Psoas muscle (tissue), 8 donors: ENCODE measurements around the gene MAN1A1. TPM values are rescaled to one million over a fixed set of nuclear protein-coding genes. Genes with fewer than 3 reads are reported as not detected.

Experiments
- ATAC-seq, 4 donors: fragments of 200-7000 bp; cut with Tn5 transposase; one replicate each; pipeline ENCODE4 v1.9.1; 2020; ENCODE audit warnings: moderate library complexity in 3 of 4, mild to moderate bottlenecking in 2 of 4
- DNase-seq, 2 donors: peaks; one replicate each; pipeline ENCODE4 v3.0.0-alpha.2; 2020
- H3K27ac ChIP-seq: fragments of 200-600 bp; one replicate; pipeline ENCODE4 v1.8.0; 2022
- H3K27me3 ChIP-seq, 3 donors: fragments of 200-600 bp in 1 of 3; one replicate each; pipeline versions ENCODE4 v1.6.1 to v1.8.0; 2013 to 2022; ENCODE audit warnings: low read length in 2 of 3, mild to moderate bottlenecking in 2 of 3, moderate library complexity in 1 of 3; ENCODE audit not compliant: insufficient read depth in 3 of 3
- H3K36me3 ChIP-seq, 2 donors: fragments of 200-600 bp in 1 of 2; one replicate each; pipeline versions ENCODE4 v1.6.1 to v1.8.0; 2013 to 2022; ENCODE audit warnings: low read depth in 1 of 2, mild to moderate bottlenecking in 1 of 2, moderate library complexity in 1 of 2; ENCODE audit not compliant: insufficient read depth in 1 of 2
- H3K4me1 ChIP-seq: fragments of 200-600 bp; one replicate; pipeline ENCODE4 v1.8.0; 2022
- H3K4me3 ChIP-seq: fragments of 200-600 bp; one replicate; pipeline ENCODE4 v1.8.0; 2022; ENCODE audit warnings: mild to moderate bottlenecking
- H3K9me3 ChIP-seq: fragments of 200-600 bp; one replicate; pipeline ENCODE4 v1.8.0; 2022
- CTCF ChIP-seq: fragments of 200-600 bp; IDR thresholded peaks from one replicate; pipeline ENCODE4 v1.8.0; 2022; ENCODE audit warnings: antibody characterized with exemption
- WGBS, 3 donors: extraction: QIAGEN DNeasy Blood & Tissue Kit; methylation state at CpG; one replicate each; pipeline versions ENCODE4 v1.1.6 to v1.1.7; 2013; 5-methylcytosine and 5-hydroxymethylcytosine counted together
- intact Hi-C, 2 donors: fragments of 100-400 bp; cut with DNase I; formaldehyde crosslinking; loops; one replicate each; pipeline versions ENCODE4 v1.11.0 to v1.14.2; 2022
- polyA plus RNA-seq, 3 donors: library from polyadenylated mRNA; stranded (reverse); fragments of 200-250 nt; gene quantifications; one replicate each; pipeline ENCODE4 v1.2.3, GENCODE V29; 2013
- total RNA-seq, 4 donors: library from RNA; stranded (reverse); fragmentation: NEBNext Ultra II Directional in 2 of 4; extraction: Animal tissue kit (Norgen Biotek cat#: 25700) in 2 of 4; gene quantifications; one replicate each; pipeline versions ENCODE4 v1.2.1 to v1.2.4, GENCODE V29; 2021 to 2023
- donor health status: healthy with polysubstance abuse.
- donor health status: DM: no; HTN: no; CAD: no; lungs with moderate emphysema.
- donor health status: Bipolar disorder and iron deficiency.
- donor health status: healthy.
- donor health status: DM: yes; HTN: yes; CAD: no.
- donor health status: DM: no; HTN: no; CAD: no.
- donor health status: DM: no; HTN: no; CAD: no.
- donor health status: DM: yes; HTN: yes; CAD: no.

MAN1A1 gene
- total and polyA plus RNA-seq, 7 donors, result 3.7 to 14.6 (median 6.2) TPM

- Histone ChIP-seq H3K36me3 (peaks cover 0 to 2% of the 10 kb centered on the region in 2 donors), H3K9me3 (no peaks in the 10 kb centered on the region), H3K4me3 (no peak overlapping the region), H3K27me3 (no peaks in the 10 kb centered on the region), H3K4me1 (no peaks in the 10 kb centered on the region), H3K27ac (no peak overlapping the region)
- ATAC-seq, result no peak
- 67 to 82% (median 70%) methylated on average over 11 of the region's 11 CpGs for WGBS, 3 donors
- no peak for DNase-seq
- no peak for TF ChIP-seq CTCF
- intact Hi-C loops, result no loop called here
These were observed 139.9 kb downstream of the MAN1A1 start for GRCh38 chr6:119209452-119210205.

- DNase-seq (no peak), ATAC-seq (no peak)
- TF ChIP-seq CTCF, result no peak
- intact Hi-C loops, result no loop called here
- no peak overlapping the region for H3K27ac ChIP-seq
- H3K36me3 ChIP-seq, result peaks cover 0 to 14% of the 10 kb centered on the region in 2 donors
- no peaks in the 10 kb centered on the region for H3K27me3 ChIP-seq
- H3K4me1 ChIP-seq, result no peaks in the 10 kb centered on the region
- 59 to 73% (median 59%) methylated on average over 2 of the region's 2 CpGs for WGBS, 3 donors
- no peaks in the 10 kb centered on the region for H3K9me3 ChIP-seq
- H3K4me3 ChIP-seq, result no peak overlapping the region
These were observed 141.4 kb downstream of the MAN1A1 start for GRCh38 chr6:119207971-119208725.

GRCh38 chr6:119207327-119207726, 142.2 kb downstream of the MAN1A1 start:
- no peak for ATAC-seq
- WGBS, 3 donors, result 84 to 91% (median 89%) methylated on average over 2 of the region's 2 CpGs
- H3K4me3 ChIP-seq, result no peak overlapping the region
- intact Hi-C loops, result no loop called here
- H3K27me3 ChIP-seq, result no peaks in the 10 kb centered on the region
- no peaks in the 10 kb centered on the region for H3K4me1 ChIP-seq
- no peaks in the 10 kb centered on the region for H3K9me3 ChIP-seq
- DNase-seq, result no peak
- TF ChIP-seq CTCF, result no peak
- H3K27ac ChIP-seq, result no peak overlapping the region
- H3K36me3 ChIP-seq, result peaks cover 0 to 14% of the 10 kb centered on the region in 2 donors

- DNase-seq (no peak), ATAC-seq (no peak)
- Histone ChIP-seq H3K4me1 (no peaks in the 10 kb centered on the region), H3K36me3 (peaks cover 0 to 14% of the 10 kb centered on the region in 2 donors), H3K4me3 (no peak overlapping the region), H3K27me3 (no peaks in the 10 kb centered on the region), H3K9me3 (no peaks in the 10 kb centered on the region), H3K27ac (no peak overlapping the region)
- WGBS, 3 donors, result 58 to 71% (median 59%) methylated on average over 7 of the region's 7 CpGs
- intact Hi-C loops, result no loop called here
- no peak for TF ChIP-seq CTCF
These were observed 143.5 kb downstream of the MAN1A1 start for GRCh38 chr6:119205911-119206618.
